ENCODE measurements around the gene SGSM1.

The SGSM1 gene

DNA sequence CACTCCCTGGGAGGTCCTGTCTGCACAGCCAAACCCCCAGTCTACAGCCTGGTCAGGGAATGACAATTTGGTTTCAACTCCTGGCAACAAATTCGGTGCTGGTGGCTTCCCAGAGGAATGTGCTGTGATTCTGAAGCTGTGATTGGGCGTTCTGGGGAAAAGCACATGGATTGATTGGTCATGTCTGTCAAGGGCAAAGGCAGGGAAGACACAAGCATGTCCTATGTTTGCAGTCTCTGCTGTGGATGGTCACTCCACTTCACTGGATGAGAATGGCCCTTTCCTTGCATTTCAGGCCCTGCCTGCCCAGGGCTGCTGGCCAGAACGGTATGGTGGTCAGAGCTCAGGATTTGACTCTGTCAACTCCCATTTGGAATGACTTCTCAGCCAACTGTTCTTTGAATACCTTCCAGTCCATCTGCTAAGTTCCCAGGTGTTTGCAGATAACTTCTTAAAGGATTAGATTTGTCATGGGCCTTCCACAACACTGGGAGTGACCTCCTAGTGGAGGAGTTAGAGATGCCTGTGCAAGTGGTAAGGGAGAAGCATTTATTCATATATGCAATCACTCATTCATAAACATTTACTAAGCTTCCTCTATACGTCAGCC lies 42.7 kb downstream of the SGSM1 start:
- DNase-seq (ENCODE audit: low read depth), result no peak
- no peak overlapping the region for H3K4me3 ChIP-seq (ENCODE audit: low read depth, low read length)
- TF ChIP-seq MYC (IDR thresholded peaks at IDR 0.05; ENCODE audit: low read depth, low read length) (no peak), POLR2A (IDR thresholded peaks at IDR 0.05; ENCODE audit: extremely low read depth, insufficient read length) (no peak)
- TF ChIP-seq, protein P1, sequence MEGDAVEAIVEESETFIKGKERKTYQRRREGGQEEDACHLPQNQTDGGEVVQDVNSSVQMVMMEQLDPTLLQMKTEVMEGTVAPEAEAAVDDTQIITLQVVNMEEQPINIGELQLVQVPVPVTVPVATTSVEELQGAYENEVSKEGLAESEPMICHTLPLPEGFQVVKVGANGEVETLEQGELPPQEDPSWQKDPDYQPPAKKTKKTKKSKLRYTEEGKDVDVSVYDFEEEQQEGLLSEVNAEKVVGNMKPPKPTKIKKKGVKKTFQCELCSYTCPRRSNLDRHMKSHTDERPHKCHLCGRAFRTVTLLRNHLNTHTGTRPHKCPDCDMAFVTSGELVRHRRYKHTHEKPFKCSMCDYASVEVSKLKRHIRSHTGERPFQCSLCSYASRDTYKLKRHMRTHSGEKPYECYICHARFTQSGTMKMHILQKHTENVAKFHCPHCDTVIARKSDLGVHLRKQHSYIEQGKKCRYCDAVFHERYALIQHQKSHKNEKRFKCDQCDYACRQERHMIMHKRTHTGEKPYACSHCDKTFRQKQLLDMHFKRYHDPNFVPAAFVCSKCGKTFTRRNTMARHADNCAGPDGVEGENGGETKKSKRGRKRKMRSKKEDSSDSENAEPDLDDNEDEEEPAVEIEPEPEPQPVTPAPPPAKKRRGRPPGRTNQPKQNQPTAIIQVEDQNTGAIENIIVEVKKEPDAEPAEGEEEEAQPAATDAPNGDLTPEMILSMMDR (IDR thresholded peaks at IDR 0.05; ENCODE audit: low read depth, low read length), result no peak
- TF ChIP-seq, protein P2, sequence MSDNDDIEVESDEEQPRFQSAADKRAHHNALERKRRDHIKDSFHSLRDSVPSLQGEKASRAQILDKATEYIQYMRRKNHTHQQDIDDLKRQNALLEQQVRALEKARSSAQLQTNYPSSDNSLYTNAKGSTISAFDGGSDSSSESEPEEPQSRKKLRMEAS (IDR thresholded peaks at IDR 0.05; ENCODE audit: low read depth, low read length), result no peak

DNA sequence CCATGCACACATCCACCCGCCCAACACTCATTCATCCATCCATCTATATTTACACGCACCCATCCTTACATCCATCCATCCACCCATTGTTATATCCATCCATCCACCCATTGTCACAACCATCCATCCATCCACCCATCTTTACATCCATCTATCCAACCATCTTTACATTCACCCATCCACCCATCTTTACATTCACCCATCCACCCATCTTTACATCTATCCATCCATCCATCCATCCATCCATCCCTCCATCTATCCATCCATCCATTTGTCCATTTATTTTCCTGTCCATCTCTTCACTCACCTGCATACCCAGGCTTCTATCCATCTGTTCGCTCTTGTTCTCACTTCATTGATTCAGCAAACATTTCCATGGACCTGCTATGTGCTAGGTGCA lies 49.8 kb downstream of the SGSM1 start:
- H3K4me3 ChIP-seq (ENCODE audit: low read depth, low read length), result no peak overlapping the region
- no peak for DNase-seq (ENCODE audit: low read depth)
- TF ChIP-seq, protein P2 (IDR thresholded peaks at IDR 0.05; ENCODE audit: low read depth, low read length), result no peak
- TF ChIP-seq, protein P1 (IDR thresholded peaks at IDR 0.05; ENCODE audit: low read depth, low read length), result no peak
- no peak for TF ChIP-seq POLR2A (IDR thresholded peaks at IDR 0.05; ENCODE audit: extremely low read depth, insufficient read length)
- no peak for TF ChIP-seq MYC (IDR thresholded peaks at IDR 0.05; ENCODE audit: low read depth, low read length)

DNA sequence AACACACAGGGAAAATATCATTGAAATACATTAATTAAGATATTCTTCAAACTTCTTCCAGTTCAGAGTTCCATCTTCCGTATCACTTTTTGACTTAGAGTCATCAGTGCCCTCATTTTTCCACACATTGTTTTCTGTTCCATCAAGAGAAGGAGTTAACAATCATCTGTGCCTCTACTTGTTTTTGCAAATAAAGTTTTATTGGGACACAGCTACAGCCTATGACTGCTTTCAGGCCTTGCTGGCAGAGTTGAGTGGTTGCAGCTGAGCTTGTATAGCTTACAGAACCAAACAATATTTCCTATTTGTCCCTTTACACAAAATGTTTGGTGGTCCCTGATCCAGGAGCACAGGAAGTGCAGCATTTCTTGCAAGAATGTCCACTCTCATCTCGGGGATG lies 51.6 kb downstream of the SGSM1 start:
- TF ChIP-seq, protein P1 (IDR thresholded peaks at IDR 0.05; ENCODE audit: low read depth, low read length), result no peak
- TF ChIP-seq POLR2A (IDR thresholded peaks at IDR 0.05; ENCODE audit: extremely low read depth, insufficient read length) (no peak), MYC (IDR thresholded peaks at IDR 0.05; ENCODE audit: low read depth, low read length) (no peak)
- TF ChIP-seq, protein P2 (IDR thresholded peaks at IDR 0.05; ENCODE audit: low read depth, low read length), result no peak
- DNase-seq (ENCODE audit: low read depth), result no peak
- no peak overlapping the region for H3K4me3 ChIP-seq (ENCODE audit: low read depth, low read length)

DNA sequence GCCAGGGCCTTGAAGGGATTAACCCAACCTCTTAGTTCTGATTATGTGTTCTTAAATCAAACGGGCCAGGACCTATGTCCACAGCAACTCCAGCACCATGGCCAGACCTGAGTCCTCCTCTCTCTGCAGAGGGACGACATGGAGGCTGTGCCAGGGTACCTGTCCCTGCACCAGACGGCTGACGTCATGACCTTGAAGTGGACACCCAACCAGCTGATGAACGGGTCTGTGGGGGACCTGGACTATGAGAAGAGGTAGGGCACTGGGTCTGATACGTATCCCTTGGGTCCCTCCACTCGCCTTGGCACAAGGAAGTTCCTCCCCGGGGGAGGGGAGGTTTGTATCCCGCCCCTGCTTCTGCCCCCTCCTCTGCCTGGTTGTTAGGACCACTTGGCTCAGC lies 53.6 kb downstream of the SGSM1 start:
- TF ChIP-seq, protein P2 (IDR thresholded peaks at IDR 0.05; ENCODE audit: low read depth, low read length), result no peak
- no peak for TF ChIP-seq POLR2A (IDR thresholded peaks at IDR 0.05; ENCODE audit: extremely low read depth, insufficient read length)
- TF ChIP-seq, protein P1 (IDR thresholded peaks at IDR 0.05; ENCODE audit: low read depth, low read length), result no peak
- H3K4me3 ChIP-seq (ENCODE audit: low read depth, low read length), result no peak overlapping the region
- DNase-seq (ENCODE audit: low read depth), result no peak

DNA sequence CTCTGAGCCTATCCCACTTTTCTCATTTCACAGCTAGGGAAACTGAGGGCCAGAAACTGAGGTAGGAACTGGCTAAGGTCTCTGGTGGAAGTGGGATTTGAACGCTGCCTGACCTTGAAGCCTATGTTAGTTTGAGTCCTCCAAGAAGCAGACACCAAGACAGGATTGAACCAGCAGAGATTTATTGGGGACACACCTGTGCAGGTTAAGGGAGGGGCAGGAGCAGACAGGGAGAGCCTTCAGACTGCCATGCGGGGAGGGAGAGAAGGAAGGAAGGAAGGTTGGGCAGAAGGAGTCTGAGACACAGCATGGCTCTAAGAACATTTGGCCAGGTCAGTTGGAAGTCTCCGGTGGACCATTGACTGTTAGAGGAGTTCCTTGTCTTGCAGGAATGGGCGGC lies 59.5 kb downstream of the SGSM1 start:
- no peak for DNase-seq (ENCODE audit: low read depth)
- TF ChIP-seq, protein P1 (IDR thresholded peaks at IDR 0.05; ENCODE audit: low read depth, low read length), result no peak
- TF ChIP-seq POLR2A (IDR thresholded peaks at IDR 0.05; ENCODE audit: extremely low read depth, insufficient read length), result no peak
- TF ChIP-seq, protein P2 (IDR thresholded peaks at IDR 0.05; ENCODE audit: low read depth, low read length), result no peak
- no peak for TF ChIP-seq MYC (IDR thresholded peaks at IDR 0.05; ENCODE audit: low read depth, low read length)
- no peak overlapping the region for H3K4me3 ChIP-seq (ENCODE audit: low read depth, low read length)

Data from NB4 (cell line).